Middle frontal gyrus (tissue), 1 donor: ENCODE data around the gene OLA1.
A peak's percentile ranks its signal among the peaks of the same experiment; 100 is the strongest.

Source experiments
- DNase-seq: peaks from one replicate; pipeline ENCODE4 v3.0.0-alpha.2; 2015; ENCODE audit warnings: low spot score; ENCODE audit errors: extremely low spot score

OLA1 gene

GRCh38 chr2:174067815-174068214, 180.5 kb downstream of the OLA1 start:
- no peak for DNase-seq

- DNase-seq: no peak
Observed at GRCh38 chr2:174066871-174067270, 181.5 kb downstream of the OLA1 start.

GRCh38 chr2:174063492-174064092, 184.7 kb downstream of the OLA1 start:
- DNase-seq: no peak

GRCh38 chr2:174062934-174063333, 185.4 kb downstream of the OLA1 start:
- DNase-seq: no peak

- DNase-seq: no peak
Observed at GRCh38 chr2:174059884-174060244, 188.5 kb downstream of the OLA1 start.

DNA sequence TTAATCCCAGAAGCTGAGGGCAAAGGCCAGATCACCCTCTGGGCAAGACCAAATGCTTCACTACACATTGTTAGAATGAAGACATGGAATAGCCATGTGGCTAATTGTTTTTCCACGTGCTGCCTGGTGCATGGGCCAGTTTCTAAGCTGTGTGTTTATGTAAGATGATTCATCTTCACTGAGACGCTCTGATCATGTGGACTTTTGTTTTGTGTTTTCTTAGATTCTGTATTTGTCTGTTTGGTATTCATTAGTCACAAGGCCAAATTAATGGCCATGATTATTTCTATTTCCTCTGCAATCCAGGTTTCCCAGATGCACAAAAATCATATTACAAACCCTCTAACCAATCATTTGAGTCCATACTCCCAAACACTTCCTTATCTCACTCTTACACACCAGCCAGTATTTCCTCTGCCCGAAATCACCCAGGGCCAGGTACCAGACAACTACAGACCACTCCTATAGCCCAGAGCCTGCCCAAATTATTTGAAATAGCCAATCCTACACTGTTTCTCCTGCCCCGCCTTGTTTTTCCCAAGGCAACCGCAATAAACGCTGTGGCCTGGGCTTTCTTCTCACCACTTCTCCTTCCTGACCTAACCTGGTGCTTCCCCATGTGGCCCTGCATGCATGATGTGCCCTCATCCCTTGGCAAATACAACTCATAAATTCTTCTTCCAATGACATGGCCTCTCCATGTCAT, 189.0 kb downstream of the OLA1 start:
- no peak for DNase-seq

DNA sequence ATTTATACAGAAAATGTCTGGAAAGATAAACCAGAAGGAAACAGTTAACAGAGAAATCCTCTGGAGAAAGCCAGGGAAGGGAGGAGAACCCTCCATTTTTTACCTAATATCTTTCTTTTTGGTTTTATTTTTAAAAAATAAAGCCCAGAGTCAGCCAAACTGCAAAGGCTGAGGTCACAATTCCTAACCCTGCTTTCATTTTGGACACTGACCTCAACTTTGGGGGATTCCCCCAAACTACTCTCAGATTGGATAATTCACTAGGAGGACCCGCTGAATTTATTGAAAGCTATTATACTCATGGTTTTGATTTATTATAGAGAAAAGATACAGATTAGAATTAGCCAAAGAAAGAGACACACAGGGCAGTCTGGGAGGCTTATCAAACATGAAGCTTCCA, 189.9 kb downstream of the OLA1 start:
- no peak for DNase-seq

- DNase-seq: no peak
Observed at GRCh38 chr2:174058026-174058425, 190.3 kb downstream of the OLA1 start.

- no peak for DNase-seq
Observed at GRCh38 chr2:174054926-174055325, 193.4 kb downstream of the OLA1 start.

GRCh38 chr2:174053355-174054151, 194.8 kb downstream of the OLA1 start:
- no peak for DNase-seq

DNA sequence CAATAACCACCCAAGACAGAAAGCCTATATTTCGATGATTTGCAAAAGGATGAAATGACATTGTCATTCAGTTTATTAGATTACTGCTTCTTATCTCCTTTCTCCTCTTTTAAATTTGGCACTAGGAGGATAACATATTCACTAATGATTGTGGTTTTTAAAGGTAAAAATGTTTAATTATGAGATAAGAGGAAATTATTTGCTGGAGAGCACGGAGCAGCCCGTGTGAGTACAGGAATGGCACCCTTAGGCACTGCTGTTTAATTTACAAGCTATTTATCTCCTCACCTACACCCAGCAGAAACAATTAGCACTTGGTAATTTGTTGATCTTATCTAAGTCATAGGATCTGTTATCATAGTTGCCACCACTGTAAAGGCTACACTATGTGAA, 195.8 kb downstream of the OLA1 start:
- no peak for DNase-seq

GRCh38 chr2:174051741-174052583, 196.4 kb downstream of the OLA1 start:
- DNase-seq: no peak

- no peak for DNase-seq
Observed at GRCh38 chr2:174051068-174051467, 197.3 kb downstream of the OLA1 start.

DNA sequence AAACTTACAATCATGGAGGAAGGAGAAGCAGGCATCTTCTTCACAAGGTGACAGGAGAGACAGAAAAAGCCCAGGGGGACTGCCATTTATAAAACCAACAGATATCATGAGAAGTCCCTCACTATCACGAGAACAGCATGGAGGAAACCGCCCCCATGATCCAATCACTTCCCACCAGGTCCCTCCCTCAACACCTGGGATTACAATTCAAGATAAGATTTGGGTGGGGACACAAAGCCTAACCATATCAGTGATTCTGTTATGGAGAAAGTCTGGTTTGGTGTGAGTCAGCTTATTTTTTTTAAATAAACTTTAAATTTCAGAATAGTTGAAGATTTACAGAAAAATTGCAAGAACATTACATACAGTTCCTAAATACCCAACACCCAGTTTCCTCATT, 198.4 kb downstream of the OLA1 start:
- no peak for DNase-seq

DNA sequence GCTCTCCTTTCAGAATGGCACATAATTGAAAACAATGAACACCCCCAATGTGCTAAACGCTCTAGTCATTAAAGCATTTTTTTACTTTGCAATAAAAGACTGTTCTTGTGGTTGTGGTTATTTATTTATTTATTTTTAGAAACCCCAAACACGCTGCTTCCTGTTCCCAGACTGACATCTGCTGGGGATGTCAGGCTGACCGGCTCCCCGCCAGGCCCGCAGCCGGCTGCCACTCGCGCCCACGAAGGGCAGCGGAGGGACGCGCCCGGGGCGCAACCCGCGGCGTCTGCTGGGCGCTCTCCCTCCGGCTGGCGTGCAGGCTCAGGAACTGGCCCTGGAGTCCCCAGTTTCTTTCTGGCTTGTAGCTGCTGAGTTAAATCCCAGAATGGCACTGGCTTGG, 200.1 kb downstream of the OLA1 start:
- DNase-seq: no peak

- no peak for DNase-seq
Observed at GRCh38 chr2:174047746-174048145, 200.6 kb downstream of the OLA1 start.

GRCh38 chr2:174046172-174046571, 202.2 kb downstream of the OLA1 start:
- no peak for DNase-seq

GRCh38 chr2:174044556-174044955, 203.8 kb downstream of the OLA1 start:
- no peak for DNase-seq

GRCh38 chr2:174040417-174040701, 208.0 kb downstream of the OLA1 start:
- no peak for DNase-seq

DNA sequence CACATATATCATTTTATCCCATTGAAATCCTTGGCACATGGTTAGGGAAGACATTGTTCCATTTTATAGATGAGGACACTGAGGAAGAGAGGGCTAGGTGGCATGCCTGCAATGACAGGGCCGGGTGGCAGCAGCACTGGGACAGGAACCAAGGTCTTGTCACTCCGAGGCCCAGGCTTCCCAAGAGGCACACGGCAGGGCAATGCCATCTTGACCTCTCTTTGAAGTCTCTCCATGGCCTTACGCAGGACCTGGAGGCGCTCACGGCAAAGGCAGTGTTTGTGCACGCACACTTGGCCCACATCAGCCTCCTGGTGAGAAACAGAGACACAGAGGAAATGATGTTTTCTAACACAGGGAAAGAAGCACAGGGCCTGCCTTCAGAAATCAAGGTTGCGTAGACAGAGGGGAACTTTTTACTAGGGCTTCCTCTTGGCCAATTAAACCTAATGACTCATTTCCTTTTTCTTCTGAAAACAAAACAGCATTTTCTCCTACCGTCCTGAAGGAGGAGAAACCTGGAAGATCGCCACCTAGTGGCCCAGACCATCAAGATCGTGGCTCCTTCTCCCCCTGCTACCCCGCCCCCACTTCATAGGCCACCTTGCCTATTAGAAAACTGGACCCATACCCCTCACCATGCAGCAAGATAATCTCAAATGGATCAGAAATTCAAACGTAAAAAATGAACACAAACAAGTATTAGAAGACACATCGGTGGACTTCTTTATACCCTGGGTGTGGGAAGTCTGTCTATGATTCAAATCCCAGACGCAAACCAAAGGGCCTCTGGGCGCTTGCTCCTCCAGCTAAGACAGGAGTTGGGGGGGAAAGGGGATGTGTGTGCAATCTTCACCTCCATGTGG, 208.5 kb downstream of the OLA1 start:
- DNase-seq: peak; percentile 32

DNA sequence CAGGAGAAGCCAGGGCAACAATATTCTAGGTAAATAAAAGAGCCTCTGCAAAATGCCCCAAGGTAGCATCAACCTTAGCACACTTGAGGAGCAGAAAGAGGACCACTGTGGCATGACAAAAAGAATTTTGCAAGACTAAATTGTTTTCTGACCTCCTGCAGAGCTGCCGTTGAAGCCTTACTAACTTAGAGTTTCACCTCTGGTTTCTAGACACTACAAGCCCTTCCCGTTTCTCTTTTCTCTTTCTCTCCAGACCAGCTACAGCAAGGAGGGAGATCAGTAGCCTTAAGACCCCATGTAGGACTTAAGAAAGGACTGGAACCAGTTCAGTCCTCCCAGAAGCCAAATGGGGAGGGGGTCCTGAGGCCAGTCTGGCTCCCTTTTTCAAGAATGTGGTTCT, 209.9 kb downstream of the OLA1 start:
- no peak for DNase-seq
